Cardiac ventricle fibroblast (primary cell): ENCODE measurements around the gene DYNLT4. TPM values are rescaled to one million over a fixed set of nuclear protein-coding genes. Genes with fewer than 3 reads are reported as not detected.

Experiments
- total RNA-seq: library from RNA; depleted of rRNA; stranded (reverse); fragments of >200 nt; gene quantifications from 2 replicates; pipeline ENCODE4 v1.2.3, GENCODE V29; 2015

DYNLT4 gene
- 4.9 TPM in 1 of 2 replicates, not detected in the other for total RNA-seq

GRCh38 chr1:44806704-44807363 is at the start of gene DYNLT4:
Gene DYNLT4, minus strand, starts transcription at chr1:44807351. Its CDS starts 683 bp downstream, at chr1:44806668.

GRCh38 chr1:44842862-44843655 is 35.9 kb upstream of the DYNLT4 start, which contains the start of gene PTCH2:
Gene PTCH2, minus strand, starts transcription at chr1:44843253. Its CDS starts 321 bp downstream, at chr1:44842932.

GRCh38 chr1:44808063-44808937 is 1.1 kb upstream of the DYNLT4 start, which contains the start of gene BTBD19:
Gene BTBD19, plus strand, starts transcription at chr1:44808523. Its CDS starts 298 bp downstream, at chr1:44808821.

GRCh38 chr1:44799770-44800584 is 7.2 kb downstream of the DYNLT4 start, which contains the start of gene PLK3:
Gene PLK3, plus strand, starts transcription at chr1:44800377. Its CDS starts 87 bp downstream, at chr1:44800464.

GRCh38 chr1:44788120-44788860 is 18.9 kb downstream of the DYNLT4 start, which contains the start of gene BEST4:
Gene BEST4, minus strand, starts transcription at chr1:44788170. Its CDS starts 465 bp downstream, at chr1:44787705.

GRCh38 chr1:44775078-44775929 is 31.8 kb downstream of the DYNLT4 start, which contains the start of gene RPS8:
Gene RPS8, plus strand, starts transcription at chr1:44775540. Its CDS starts 57 bp downstream, at chr1:44775597.

Other genes starting within 250 kb of the DYNLT4 start
- 9.1 and 10.4 TPM in 2 replicates for gene TMEM53, start 132.9 kb downstream of the DYNLT4 start, total RNA-seq
- gene ARMH1, start 132.6 kb downstream of the DYNLT4 start, total RNA-seq, result 1.00 and 2.2 TPM in 2 replicates
- gene RNU5D-1, start 76.2 kb downstream of the DYNLT4 start, total RNA-seq, result not detected in 2 replicates
- 2.1 and 2.3 TPM in 2 replicates for gene KIF2C, start 67.5 kb downstream of the DYNLT4 start, total RNA-seq
- 2,450 and 2,499 TPM in 2 replicates for gene RPS8, start 31.8 kb downstream of the DYNLT4 start, total RNA-seq
- not detected in 2 replicates for gene BEST4, start 19.2 kb downstream of the DYNLT4 start, total RNA-seq
- 12.3 and 12.9 TPM in 2 replicates for gene PLK3, start 7.0 kb downstream of the DYNLT4 start, total RNA-seq
- gene BTBD19, start 1.2 kb upstream of the DYNLT4 start, total RNA-seq, result 5.1 and 7.8 TPM in 2 replicates
- 0.10 and 1.5 TPM in 2 replicates for gene PTCH2, start 35.9 kb upstream of the DYNLT4 start, total RNA-seq
- gene EIF2B3, start 179.2 kb upstream of the DYNLT4 start, total RNA-seq, result 16.5 and 18.0 TPM in 2 replicates
- 26.5 and 29.0 TPM in 2 replicates for gene HECTD3, start 204.0 kb upstream of the DYNLT4 start, total RNA-seq
- gene UROD, start 204.9 kb upstream of the DYNLT4 start, total RNA-seq, result 77.1 and 79.5 TPM in 2 replicates